ENCODE results near the gene TUFT1. TPM values are rescaled to one million over a fixed set of nuclear protein-coding genes. Genes with fewer than 3 reads are reported as not detected.

Gene TUFT1
- total RNA-seq, 2 donors from 2014 or later: 12.7 to 18.3 TPM

- TF ChIP-seq CTCF (conservative IDR thresholded peaks at IDR 0.05): no peak
- H3K27ac ChIP-seq (ENCODE audit: low read depth, low read length): peak overlapping the region; percentile 9
- H3K9ac ChIP-seq (ENCODE audit: extremely low read depth, low read length, poor library complexity, severe bottlenecking): peak overlapping the region; percentile 55
These were observed 6.2 kb downstream of the TUFT1 start for GRCh38 chr1:151546011-151546925.

GRCh38 chr1:151547119-151547899, 7.2 kb downstream of the TUFT1 start:
- Mint-ChIP-seq H3K27me3 (ENCODE audit: insufficient read depth) (no peaks in the 10 kb centered on the region), H3K9me3 (no peaks in the 10 kb centered on the region), H3K4me3 (peak overlapping the region; percentile 13), H3K36me3 (ENCODE audit: low read depth) (peaks cover 12% of the 10 kb centered on the region), H3K27ac (peak overlapping the region; percentile 97), H3K4me1 (peaks cover 44% of the 10 kb centered on the region)
- H3K9me3 ChIP-seq (ENCODE audit: control insufficient read depth, low read length): no peaks in the 10 kb centered on the region
- no peak for TF ChIP-seq CTCF (conservative IDR thresholded peaks at IDR 0.05)
- peak overlapping the region; percentile 46 for H3K27ac ChIP-seq (ENCODE audit: low read depth, low read length)
- H3K27me3 ChIP-seq (ENCODE audit: control insufficient read depth, insufficient read depth, low read length, poor library complexity, severe bottlenecking): no peaks in the 10 kb centered on the region
- WGBS, 2 experiments (ENCODE audit: insufficient coverage in 1 of 2, insufficient read length in 1 of 2): 59 to 73% methylated on average over 6 to 7 of the region's 7 CpGs
- no peaks in the 10 kb centered on the region for H3K36me3 ChIP-seq (ENCODE audit: control insufficient read depth, insufficient read depth, low read length)
- peaks cover 16% of the 10 kb centered on the region for H3K4me1 ChIP-seq (ENCODE audit: control insufficient read depth, insufficient read depth, low read length)
- peak overlapping the region; percentile 55 for H3K9ac ChIP-seq (ENCODE audit: extremely low read depth, low read length, poor library complexity, severe bottlenecking)
- DNase-seq: peak; percentile 93
- peak overlapping the region; percentile 19 for H3K4me3 ChIP-seq (ENCODE audit: low read length)

More at GRCh38 chr1:151546011-151546925, 6.2 kb downstream of the TUFT1 start:
- no peaks in the 10 kb centered on the region for H3K9me3 ChIP-seq (ENCODE audit: control insufficient read depth, low read length)
- no peak overlapping the region for H3K4me3 Mint-ChIP-seq
- H3K27ac Mint-ChIP-seq: peak overlapping the region; percentile 97
- peaks cover 16% of the 10 kb centered on the region for H3K4me1 ChIP-seq (ENCODE audit: control insufficient read depth, insufficient read depth, low read length)
- H3K9me3 Mint-ChIP-seq: no peaks in the 10 kb centered on the region
- no peaks in the 10 kb centered on the region for H3K36me3 ChIP-seq (ENCODE audit: control insufficient read depth, insufficient read depth, low read length)
- WGBS, 2 experiments (ENCODE audit: insufficient coverage in 1 of 2, insufficient read length in 1 of 2): 83 to 94% methylated on average over 1 to 4 of the region's 4 CpGs
- DNase-seq: no peak
- no peaks in the 10 kb centered on the region for H3K27me3 ChIP-seq (ENCODE audit: control insufficient read depth, insufficient read depth, low read length, poor library complexity, severe bottlenecking)
- peaks cover 50% of the 10 kb centered on the region for H3K4me1 Mint-ChIP-seq
- no peaks in the 10 kb centered on the region for H3K27me3 Mint-ChIP-seq (ENCODE audit: insufficient read depth)
- no peak overlapping the region for H3K4me3 ChIP-seq (ENCODE audit: low read length)
- H3K36me3 Mint-ChIP-seq (ENCODE audit: low read depth): peaks cover 12% of the 10 kb centered on the region

- Mint-ChIP-seq H3K4me3 (no peak overlapping the region), H3K4me1 (peaks cover 43% of the 10 kb centered on the region), H3K27me3 (ENCODE audit: insufficient read depth) (no peaks in the 10 kb centered on the region), H3K36me3 (ENCODE audit: low read depth) (peaks cover 12% of the 10 kb centered on the region), H3K9me3 (no peaks in the 10 kb centered on the region), H3K27ac (peak overlapping the region; percentile 97)
- WGBS, 2 experiments (ENCODE audit: insufficient coverage in 1 of 2, insufficient read length in 1 of 2): 80 to 92% methylated on average over 3 of the region's 3 CpGs
- Histone ChIP-seq H3K36me3 (ENCODE audit: control insufficient read depth, insufficient read depth, low read length) (no peaks in the 10 kb centered on the region), H3K27ac (ENCODE audit: low read depth, low read length) (no peak overlapping the region), H3K9ac (ENCODE audit: extremely low read depth, low read length, poor library complexity, severe bottlenecking) (peak overlapping the region; percentile 55), H3K4me1 (ENCODE audit: control insufficient read depth, insufficient read depth, low read length) (peaks cover 16% of the 10 kb centered on the region), H3K4me3 (ENCODE audit: low read length) (no peak overlapping the region), H3K27me3 (ENCODE audit: control insufficient read depth, insufficient read depth, low read length, poor library complexity, severe bottlenecking) (no peaks in the 10 kb centered on the region), H3K9me3 (ENCODE audit: control insufficient read depth, low read length) (no peaks in the 10 kb centered on the region)
- DNase-seq: no peak
- no peak for TF ChIP-seq CTCF (conservative IDR thresholded peaks at IDR 0.05)
These were observed 7.8 kb downstream of the TUFT1 start for GRCh38 chr1:151547900-151548230.

Measured in endodermal cell (in vitro differentiated cells).